ENCODE data around the gene CDC42BPA. TPM values are rescaled to one million over a fixed set of nuclear protein-coding genes. Genes with fewer than 3 reads are reported as not detected.

The CDC42BPA gene
- polyA plus RNA-seq, 1 of the 3 experiments (the other 2 are of a cell fraction), result 6.8 TPM

GRCh38 chr1:226984521-226985238 is 333.6 kb downstream of the CDC42BPA start:
- H3K9me2 ChIP-seq, result no peaks in the 10 kb centered on the region
- H4K20me1 ChIP-seq (ENCODE audit: insufficient read depth), result no peaks in the 10 kb centered on the region
- H3K79me2 ChIP-seq (ENCODE audit: insufficient read depth), result no peaks in the 10 kb centered on the region
- H2AFZ ChIP-seq (ENCODE audit: low read depth), result no peak overlapping the region
- no peak for DNase-seq
- H3K36me3 ChIP-seq (replicated peaks in 1 of 2; ENCODE audit: control insufficient read depth in 1 of 2, insufficient read depth in 2 of 2, low read length in 1 of 2), result peaks cover 0 to 37% of the 10 kb centered on the region in 2 experiments
- H3F3A ChIP-seq (replicated peaks; ENCODE audit: insufficient read depth), result no peaks in the 10 kb centered on the region
- no peak overlapping the region for H3K27ac ChIP-seq (ENCODE audit: low read depth in 2 of 2, low read length in 1 of 2)
- ChIA-PET POLR2A (no interaction called here), CTCF (interaction anchor here (1.2 kb wide), 1 partner anchor 358 kb away, joined by 4 read pairs; no protein-coding TSS in a partner anchor)
- H3K4me1 ChIP-seq (ENCODE audit: control insufficient read depth in 1 of 2, insufficient read depth in 2 of 2, low read depth in 1 of 2, low read length in 1 of 2), result peaks cover 0 to 13% of the 10 kb centered on the region in 2 experiments; a peak in 1 of 4 replicates
- H3K4me2 ChIP-seq, result no peak overlapping the region
- H3K4me3 ChIP-seq (ENCODE audit: low read depth in 2 of 2, low read length in 1 of 2), result no peak overlapping the region
- TF ChIP-seq GATA2 (CRISPR knock-in tag; IDR thresholded peaks at IDR 0.05) (no peak), EZH2phosphoT487 (IDR thresholded peaks at IDR 0.05; ENCODE audit: borderline replicate concordance, low read depth) (no peak), FOXM1 (IDR thresholded peaks at IDR 0.05; ENCODE audit: low read depth) (no peak), FOXJ3 (CRISPR knock-in tag; IDR thresholded peaks at IDR 0.05) (no peak), EP300 (IDR thresholded peaks at IDR 0.05; ENCODE audit: borderline replicate concordance in 1 of 2, low read depth in 1 of 2, low read length in 1 of 2) (no peak), SIN3A (IDR thresholded peaks at IDR 0.05; ENCODE audit: borderline replicate concordance, low read depth, low read length) (no peak), CHD2 (IDR thresholded peaks at IDR 0.05; ENCODE audit: low read length, partially characterized antibody) (no peak), MXI1 (IDR thresholded peaks at IDR 0.05; ENCODE audit: low read depth, low read length) (no peak), NRF1 (IDR thresholded peaks at IDR 0.05; ENCODE audit: low read depth, low read length) (no peak), ELF1 (IDR thresholded peaks at IDR 0.05) (no peak), RAD21 (IDR thresholded peaks at IDR 0.05; ENCODE audit: low read length) (no peak), TAF1 (IDR thresholded peaks at IDR 0.05; ENCODE audit: borderline replicate concordance, low read depth, low read length) (no peak), GABPA (IDR thresholded peaks at IDR 0.05; ENCODE audit: low read depth) (no peak), SMC3 (IDR thresholded peaks at IDR 0.05; ENCODE audit: low read depth, low read length) (no peak), POLR2AphosphoS5 (IDR thresholded peaks at IDR 0.05; ENCODE audit: low read depth, low read length) (no peak), REST (IDR thresholded peaks at IDR 0.05; ENCODE audit: low read depth, low read length) (no peak), YY1 (IDR thresholded peaks at IDR 0.05; ENCODE audit: low read depth) (no peak)
- TF ChIP-seq, protein P1, sequence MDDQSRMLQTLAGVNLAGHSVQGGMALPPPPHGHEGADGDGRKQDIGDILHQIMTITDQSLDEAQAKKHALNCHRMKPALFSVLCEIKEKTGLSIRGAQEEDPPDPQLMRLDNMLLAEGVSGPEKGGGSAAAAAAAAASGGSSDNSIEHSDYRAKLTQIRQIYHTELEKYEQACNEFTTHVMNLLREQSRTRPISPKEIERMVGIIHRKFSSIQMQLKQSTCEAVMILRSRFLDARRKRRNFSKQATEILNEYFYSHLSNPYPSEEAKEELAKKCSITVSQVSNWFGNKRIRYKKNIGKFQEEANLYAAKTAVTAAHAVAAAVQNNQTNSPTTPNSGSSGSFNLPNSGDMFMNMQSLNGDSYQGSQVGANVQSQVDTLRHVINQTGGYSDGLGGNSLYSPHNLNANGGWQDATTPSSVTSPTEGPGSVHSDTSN (IDR thresholded peaks at IDR 0.05), result no peak
- TF ChIP-seq, protein P2, sequence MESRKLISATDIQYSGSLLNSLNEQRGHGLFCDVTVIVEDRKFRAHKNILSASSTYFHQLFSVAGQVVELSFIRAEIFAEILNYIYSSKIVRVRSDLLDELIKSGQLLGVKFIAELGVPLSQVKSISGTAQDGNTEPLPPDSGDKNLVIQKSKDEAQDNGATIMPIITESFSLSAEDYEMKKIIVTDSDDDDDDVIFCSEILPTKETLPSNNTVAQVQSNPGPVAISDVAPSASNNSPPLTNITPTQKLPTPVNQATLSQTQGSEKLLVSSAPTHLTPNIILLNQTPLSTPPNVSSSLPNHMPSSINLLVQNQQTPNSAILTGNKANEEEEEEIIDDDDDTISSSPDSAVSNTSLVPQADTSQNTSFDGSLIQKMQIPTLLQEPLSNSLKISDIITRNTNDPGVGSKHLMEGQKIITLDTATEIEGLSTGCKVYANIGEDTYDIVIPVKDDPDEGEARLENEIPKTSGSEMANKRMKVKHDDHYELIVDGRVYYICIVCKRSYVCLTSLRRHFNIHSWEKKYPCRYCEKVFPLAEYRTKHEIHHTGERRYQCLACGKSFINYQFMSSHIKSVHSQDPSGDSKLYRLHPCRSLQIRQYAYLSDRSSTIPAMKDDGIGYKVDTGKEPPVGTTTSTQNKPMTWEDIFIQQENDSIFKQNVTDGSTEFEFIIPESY (IDR thresholded peaks at IDR 0.05; ENCODE audit: borderline replicate concordance, low read depth), result no peak
- TF ChIP-seq, protein P3, sequence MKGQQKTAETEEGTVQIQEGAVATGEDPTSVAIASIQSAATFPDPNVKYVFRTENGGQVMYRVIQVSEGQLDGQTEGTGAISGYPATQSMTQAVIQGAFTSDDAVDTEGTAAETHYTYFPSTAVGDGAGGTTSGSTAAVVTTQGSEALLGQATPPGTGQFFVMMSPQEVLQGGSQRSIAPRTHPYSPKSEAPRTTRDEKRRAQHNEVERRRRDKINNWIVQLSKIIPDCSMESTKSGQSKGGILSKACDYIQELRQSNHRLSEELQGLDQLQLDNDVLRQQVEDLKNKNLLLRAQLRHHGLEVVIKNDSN (IDR thresholded peaks at IDR 0.05; ENCODE audit: borderline replicate concordance, low read depth), result no peak
- WGBS (ENCODE audit: low lambda C conversion rate), result 94% methylated on average over 6 of the region's 18 CpGs
- no peaks in the 10 kb centered on the region for H3K27me3 ChIP-seq (ENCODE audit: insufficient read depth)
- no peaks in the 10 kb centered on the region for H3K9me3 ChIP-seq
- no peak overlapping the region for H3K9ac ChIP-seq
